ENCODE data around the gene PPP3R1.

Gene PPP3R1

GRCh38 chr2:68231061-68231372, 21.3 kb downstream of the PPP3R1 start:
- no peak overlapping the region for H3K4me3 ChIP-seq (ENCODE audit: insufficient read depth, low read length, poor library complexity, severe bottlenecking)
- H4K20me1 ChIP-seq (ENCODE audit: low read depth, low read length) = peaks cover 57% of the 10 kb centered on the region
- no peak overlapping the region for H3K9ac ChIP-seq (ENCODE audit: low read length)
- H3K79me2 ChIP-seq (ENCODE audit: insufficient read depth, low read length) = peaks cover 98% of the 10 kb centered on the region
- no peaks in the 10 kb centered on the region for H3K9me3 ChIP-seq (ENCODE audit: insufficient read depth, low read length)
- H3K4me2 ChIP-seq (ENCODE audit: low read depth, low read length, poor library complexity, severe bottlenecking) = no peak overlapping the region
- no peaks in the 10 kb centered on the region for H3K27me3 ChIP-seq (ENCODE audit: low read length)
- H3K27ac ChIP-seq (ENCODE audit: low read depth, low read length) = no peak overlapping the region
- no peaks in the 10 kb centered on the region for H3K9me2 ChIP-seq (replicated peaks; ENCODE audit: insufficient read depth, low read length)
- H2AFZ ChIP-seq (ENCODE audit: low read depth, low read length, severe bottlenecking) = no peak overlapping the region
- H3F3A ChIP-seq (ENCODE audit: insufficient read depth) = peaks cover 36% of the 10 kb centered on the region; the same call in 1 of the 2 replicates
- 0 out of 2 replicates have a peak, but pooled peaks cover 7% of the 10 kb centered on the region for H3K36me3 ChIP-seq (ENCODE audit: low read length)
- TF ChIP-seq CTCF (IDR thresholded peaks at IDR 0.05; ENCODE audit: insufficient read depth, low read length, poor library complexity, severe bottlenecking) (no peak), EZH2phosphoT487 (conservative IDR thresholded peaks at IDR 0.05; ENCODE audit: low read length) (no peak)

GRCh38 chr2:68230241-68231060, 21.9 kb downstream of the PPP3R1 start:
- Histone ChIP-seq H3K79me2 (ENCODE audit: insufficient read depth, low read length) (peaks cover 98% of the 10 kb centered on the region), H3K9ac (ENCODE audit: low read length) (no peak overlapping the region), H3K36me3 (ENCODE audit: low read length) (0 out of 2 replicates have a peak, but pooled peaks cover 7% of the 10 kb centered on the region), H3K27me3 (ENCODE audit: low read length) (no peaks in the 10 kb centered on the region), H3K9me2 (replicated peaks; ENCODE audit: insufficient read depth, low read length) (no peaks in the 10 kb centered on the region), H2AFZ (ENCODE audit: low read depth, low read length, severe bottlenecking) (no peak overlapping the region), H4K20me1 (ENCODE audit: low read depth, low read length) (peaks cover 57% of the 10 kb centered on the region), H3K4me3 (ENCODE audit: insufficient read depth, low read length, poor library complexity, severe bottlenecking) (no peak overlapping the region), H3K9me3 (ENCODE audit: insufficient read depth, low read length) (no peaks in the 10 kb centered on the region), H3F3A (ENCODE audit: insufficient read depth) (peaks cover 36% of the 10 kb centered on the region; the same call in 1 of the 2 replicates), H3K4me2 (ENCODE audit: low read depth, low read length, poor library complexity, severe bottlenecking) (no peak overlapping the region), H3K27ac (ENCODE audit: low read depth, low read length) (no peak overlapping the region)
- TF ChIP-seq EZH2phosphoT487 (conservative IDR thresholded peaks at IDR 0.05; ENCODE audit: low read length) (no peak), CTCF (IDR thresholded peaks at IDR 0.05; ENCODE audit: insufficient read depth, low read length, poor library complexity, severe bottlenecking) (no peak)

- Histone ChIP-seq H3K79me2 (ENCODE audit: insufficient read depth, low read length) (peaks cover 100% of the 10 kb centered on the region), H3K27me3 (ENCODE audit: low read length) (no peaks in the 10 kb centered on the region), H3K9me3 (ENCODE audit: insufficient read depth, low read length) (no peaks in the 10 kb centered on the region), H3F3A (ENCODE audit: insufficient read depth) (peaks cover 29% of the 10 kb centered on the region; the same call in 1 of the 2 replicates), H3K4me2 (ENCODE audit: low read depth, low read length, poor library complexity, severe bottlenecking) (no peak overlapping the region), H2AFZ (ENCODE audit: low read depth, low read length, severe bottlenecking) (no peak overlapping the region), H3K9me2 (replicated peaks; ENCODE audit: insufficient read depth, low read length) (no peaks in the 10 kb centered on the region), H3K4me3 (ENCODE audit: insufficient read depth, low read length, poor library complexity, severe bottlenecking) (no peak overlapping the region), H3K27ac (ENCODE audit: low read depth, low read length) (no peak overlapping the region), H3K36me3 (ENCODE audit: low read length) (peaks cover 11% of the 10 kb centered on the region; the same call in 1 of the 2 replicates), H4K20me1 (ENCODE audit: low read depth, low read length) (peaks cover 43% of the 10 kb centered on the region), H3K9ac (ENCODE audit: low read length) (no peak overlapping the region)
- TF ChIP-seq CTCF (IDR thresholded peaks at IDR 0.05; ENCODE audit: insufficient read depth, low read length, poor library complexity, severe bottlenecking) (no peak), EZH2phosphoT487 (conservative IDR thresholded peaks at IDR 0.05; ENCODE audit: low read length) (no peak)
Observed at GRCh38 chr2:68226794-68227193, 25.5 kb downstream of the PPP3R1 start.

All from SU-DHL-6 (cell line).